Chondrocyte (in vitro differentiated cells): Measurements from ENCODE around the gene PBXIP1. TPM values are rescaled to one million over a fixed set of nuclear protein-coding genes. Genes with fewer than 3 reads are reported as not detected.
"Not testable (repeated sequence)": the region's sequence is repeated elsewhere in the genome, so short reads cannot be mapped to it uniquely, and the experiment has no call there.

ENCODE experiments used
- DNase-seq: peaks from one replicate; pipeline ENCODE4 v3.0.0; 2021; ENCODE audit warnings: mixed read lengths, low spot score
- H3K27ac Mint-ChIP-seq: one replicate; pipeline ENCODE4 v1.8.0; 2021; ENCODE audit warnings: mild to moderate bottlenecking, moderate library complexity, mixed read lengths; ENCODE audit not compliant: unreplicated experiment
- H3K27me3 Mint-ChIP-seq: 2 replicates; pipeline ENCODE4 v1.8.0; 2021; ENCODE audit warnings: low read depth, mixed read lengths
- H3K36me3 Mint-ChIP-seq: 2 replicates; pipeline ENCODE4 v1.8.0; 2021; ENCODE audit warnings: low read depth, mixed read lengths
- H3K4me1 Mint-ChIP-seq: 2 replicates; pipeline ENCODE4 v1.8.0; 2021; ENCODE audit warnings: low read depth, mild to moderate bottlenecking, mixed read lengths
- H3K4me3 Mint-ChIP-seq: one replicate; pipeline ENCODE4 v1.8.0; 2021; ENCODE audit warnings: mild to moderate bottlenecking, moderate library complexity, mixed read lengths; ENCODE audit not compliant: unreplicated experiment
- H3K9me3 Mint-ChIP-seq: 2 replicates; pipeline ENCODE4 v1.8.0; 2021; ENCODE audit warnings: low read depth, mixed read lengths
- total RNA-seq: library from RNA; stranded (reverse); gene quantifications from 3 replicates; pipeline ENCODE4 v1.2.1, GENCODE V29; 2021
- TF ChIP-seq, protein P1 (sequence below): fragments of 200-600 bp; sonication (generic); IDR thresholded peaks from 2 replicates; pipeline ENCODE4 v1.5.0; 2021; ENCODE audit warnings: antibody characterized with exemption, mild to moderate bottlenecking, moderate library complexity

The PBXIP1 gene
- total RNA-seq, 1 donor from 2014 or later = 57.1 TPM

DNA sequence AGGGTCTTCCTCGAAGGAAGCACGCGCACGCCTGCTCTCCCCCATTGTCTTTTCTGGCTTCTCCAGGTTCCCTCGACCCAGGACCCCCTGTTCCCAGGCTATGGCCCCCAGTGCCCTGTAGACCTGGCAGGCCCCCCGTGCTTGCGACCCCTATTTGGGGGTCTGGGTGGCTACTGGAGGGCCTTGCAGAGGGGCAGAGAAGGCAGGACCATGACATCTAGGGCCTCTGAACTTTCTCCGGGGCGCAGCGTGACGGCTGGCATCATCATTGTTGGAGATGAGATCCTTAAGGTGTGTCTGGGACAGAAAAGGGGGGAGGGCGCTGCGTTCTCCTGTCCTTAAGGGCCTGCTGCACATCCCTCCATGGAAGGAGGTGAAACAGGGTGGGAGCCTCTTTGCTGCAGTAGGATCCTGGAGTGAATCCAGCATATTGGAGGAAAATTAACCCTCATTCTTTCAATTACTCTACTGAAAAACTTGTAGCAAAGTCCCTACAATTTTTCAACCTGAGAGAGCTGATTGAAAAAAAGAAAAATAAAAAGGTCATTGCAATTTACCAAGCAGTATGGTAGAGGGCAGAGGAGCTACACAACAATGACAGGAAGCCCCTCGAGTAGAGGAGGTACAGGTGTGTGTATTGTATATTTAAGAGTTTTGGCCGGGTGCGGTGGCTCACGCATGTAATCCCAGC is 28.0 kb upstream of the PBXIP1 start:
- peak; percentile 58 for DNase-seq
- peaks cover 3% of the 10 kb centered on the region for H3K36me3 Mint-ChIP-seq
- H3K4me3 Mint-ChIP-seq = no peak overlapping the region
- H3K27ac Mint-ChIP-seq = no peak overlapping the region
- TF ChIP-seq, protein P1, sequence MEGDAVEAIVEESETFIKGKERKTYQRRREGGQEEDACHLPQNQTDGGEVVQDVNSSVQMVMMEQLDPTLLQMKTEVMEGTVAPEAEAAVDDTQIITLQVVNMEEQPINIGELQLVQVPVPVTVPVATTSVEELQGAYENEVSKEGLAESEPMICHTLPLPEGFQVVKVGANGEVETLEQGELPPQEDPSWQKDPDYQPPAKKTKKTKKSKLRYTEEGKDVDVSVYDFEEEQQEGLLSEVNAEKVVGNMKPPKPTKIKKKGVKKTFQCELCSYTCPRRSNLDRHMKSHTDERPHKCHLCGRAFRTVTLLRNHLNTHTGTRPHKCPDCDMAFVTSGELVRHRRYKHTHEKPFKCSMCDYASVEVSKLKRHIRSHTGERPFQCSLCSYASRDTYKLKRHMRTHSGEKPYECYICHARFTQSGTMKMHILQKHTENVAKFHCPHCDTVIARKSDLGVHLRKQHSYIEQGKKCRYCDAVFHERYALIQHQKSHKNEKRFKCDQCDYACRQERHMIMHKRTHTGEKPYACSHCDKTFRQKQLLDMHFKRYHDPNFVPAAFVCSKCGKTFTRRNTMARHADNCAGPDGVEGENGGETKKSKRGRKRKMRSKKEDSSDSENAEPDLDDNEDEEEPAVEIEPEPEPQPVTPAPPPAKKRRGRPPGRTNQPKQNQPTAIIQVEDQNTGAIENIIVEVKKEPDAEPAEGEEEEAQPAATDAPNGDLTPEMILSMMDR = no peak
- no peaks in the 10 kb centered on the region for H3K9me3 Mint-ChIP-seq
- no peaks in the 10 kb centered on the region for H3K27me3 Mint-ChIP-seq
- H3K4me1 Mint-ChIP-seq = peaks cover 6% of the 10 kb centered on the region

DNA sequence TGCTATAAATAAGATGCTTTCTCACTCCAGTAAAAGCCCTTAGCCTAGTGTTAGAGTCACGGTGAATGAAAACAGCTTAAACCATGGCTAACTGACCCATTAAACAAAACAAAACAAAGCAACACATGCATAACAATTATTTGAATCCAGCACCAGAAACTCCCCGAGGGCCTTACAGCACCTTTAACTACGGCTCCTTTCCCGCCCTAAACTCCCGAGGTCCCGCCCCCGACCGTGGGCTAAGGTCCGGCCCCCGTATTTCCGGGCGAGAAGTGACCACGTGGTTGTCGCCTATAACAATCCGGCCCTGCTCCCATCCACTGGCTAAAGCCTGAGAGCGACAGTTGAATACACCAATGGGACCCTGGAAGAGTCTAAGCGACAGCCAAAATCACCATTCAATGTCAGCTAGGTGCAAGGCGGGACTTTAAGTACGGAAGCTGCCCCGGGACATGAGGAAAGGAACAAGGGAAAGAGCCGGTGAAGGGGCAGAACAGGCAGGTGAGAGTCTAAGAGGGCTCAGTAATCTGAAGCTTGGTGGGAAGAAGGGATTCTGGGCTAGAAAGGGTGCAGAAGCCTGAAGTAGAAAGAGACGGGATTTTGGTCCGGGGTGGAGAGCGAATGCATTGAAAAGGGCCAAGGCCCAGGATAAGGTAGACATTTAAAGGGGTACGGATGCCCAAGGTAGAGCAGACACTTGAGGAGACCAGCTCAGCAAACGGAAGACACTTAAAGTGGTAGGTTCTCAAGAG is 27.2 kb upstream of the PBXIP1 start, which contains the start of gene FLAD1:
TSS of gene FLAD1 (plus strand) at position 448 of the 752 bp plus-strand sequence. CDS start 351 bp downstream, outside the sequence.
- H3K4me3 Mint-ChIP-seq = no peak within 1 kb of the TSS
- DNase-seq = peak; percentile 96
- peaks cover 6% of the 10 kb centered on the region for H3K4me1 Mint-ChIP-seq
- H3K36me3 Mint-ChIP-seq = no peaks in the 10 kb centered on the region
- H3K9me3 Mint-ChIP-seq = no peaks in the 10 kb centered on the region
- H3K27me3 Mint-ChIP-seq = no peaks in the 10 kb centered on the region
- TF ChIP-seq, protein P1 = no peak
- H3K27ac Mint-ChIP-seq = no peak within 1 kb of the TSS

DNA sequence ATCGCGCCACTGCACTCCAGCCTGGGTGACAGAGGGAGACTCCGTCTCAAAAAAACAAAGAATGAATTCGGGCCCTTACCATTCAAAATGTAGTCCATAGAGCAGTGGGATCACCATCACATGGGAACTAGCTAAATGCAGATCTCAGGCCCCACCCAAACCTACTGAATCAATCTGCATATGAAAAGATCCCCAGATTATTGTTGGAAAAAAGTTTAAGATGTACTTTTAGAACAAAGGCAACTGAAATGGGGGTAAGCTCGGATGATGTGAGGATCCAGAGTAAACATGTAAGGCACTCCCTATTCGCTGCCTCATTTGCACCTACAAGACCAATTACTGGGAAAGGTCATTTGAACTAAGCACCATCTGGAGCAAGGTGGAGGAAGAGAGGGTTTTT is 26.4 kb upstream of the PBXIP1 start:
- Mint-ChIP-seq H3K4me3 (no peak overlapping the region), H3K36me3 (no peaks in the 10 kb centered on the region), H3K4me1 (peaks cover 8% of the 10 kb centered on the region), H3K9me3 (no peaks in the 10 kb centered on the region), H3K27ac (no peak overlapping the region), H3K27me3 (no peaks in the 10 kb centered on the region)
- TF ChIP-seq, protein P1 = no peak
- no peak for DNase-seq

DNA sequence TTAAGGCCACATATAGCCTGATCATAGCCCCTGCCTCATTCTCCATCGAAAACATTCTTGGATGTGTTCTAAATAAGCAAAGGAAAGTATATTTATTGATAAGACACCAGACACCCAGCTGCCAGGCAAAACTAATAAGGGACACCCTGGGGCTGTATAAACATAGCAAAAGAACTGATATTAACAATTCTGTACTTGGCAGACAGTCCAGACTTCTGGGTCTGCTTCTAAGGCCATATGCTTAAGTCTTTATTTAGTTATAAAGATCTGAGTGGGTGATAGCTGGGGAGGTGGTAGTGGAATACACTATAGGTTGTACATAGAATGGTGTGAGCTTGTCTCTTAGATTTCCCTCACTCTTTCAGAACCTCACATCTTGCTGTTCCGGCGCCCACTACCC is 22.5 kb upstream of the PBXIP1 start:
- Mint-ChIP-seq H3K27me3 (no peaks in the 10 kb centered on the region), H3K27ac (no peak overlapping the region), H3K36me3 (no peaks in the 10 kb centered on the region), H3K4me3 (no peak overlapping the region), H3K9me3 (no peaks in the 10 kb centered on the region), H3K4me1 (peaks cover 3% of the 10 kb centered on the region)
- no peak for DNase-seq
- TF ChIP-seq, protein P1 = no peak

DNA sequence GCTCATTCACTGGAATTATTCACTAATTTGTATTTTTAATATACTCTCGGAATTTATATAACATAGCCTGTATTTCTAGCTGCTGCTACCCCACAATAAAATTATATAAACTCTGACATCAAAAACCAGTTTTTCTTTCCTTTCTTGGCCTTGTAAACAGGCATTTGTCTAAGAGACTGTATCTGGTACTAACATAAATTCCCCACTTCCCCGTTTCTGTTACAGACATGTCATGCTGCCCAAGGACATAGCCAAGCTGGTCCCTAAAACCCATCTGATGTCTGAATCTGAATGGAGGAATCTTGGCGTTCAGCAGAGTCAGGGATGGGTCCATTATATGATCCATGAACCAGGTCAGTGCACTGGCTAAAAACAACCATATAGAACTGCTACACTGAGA is 21.9 kb upstream of the PBXIP1 start:
- H3K4me3 Mint-ChIP-seq, H3K4me1 Mint-ChIP-seq, H3K27ac Mint-ChIP-seq, DNase-seq, H3K9me3 Mint-ChIP-seq, H3K36me3 Mint-ChIP-seq, H3K27me3 Mint-ChIP-seq: not testable (repeated sequence)
